GM12873 (cell line): Measurements from ENCODE around the gene POU2F1.

Experiments used
- TF ChIP-seq, protein P1 (sequence below): IDR thresholded peaks from 2 replicates; pipeline ENCODE4 v1.5.1; 2012; ENCODE audit warnings: low read depth, mild to moderate bottlenecking, moderate library complexity, low read length, control low read depth; ENCODE audit not compliant: insufficient read depth; ENCODE audit errors: missing control alignments

The POU2F1 gene

DNA sequence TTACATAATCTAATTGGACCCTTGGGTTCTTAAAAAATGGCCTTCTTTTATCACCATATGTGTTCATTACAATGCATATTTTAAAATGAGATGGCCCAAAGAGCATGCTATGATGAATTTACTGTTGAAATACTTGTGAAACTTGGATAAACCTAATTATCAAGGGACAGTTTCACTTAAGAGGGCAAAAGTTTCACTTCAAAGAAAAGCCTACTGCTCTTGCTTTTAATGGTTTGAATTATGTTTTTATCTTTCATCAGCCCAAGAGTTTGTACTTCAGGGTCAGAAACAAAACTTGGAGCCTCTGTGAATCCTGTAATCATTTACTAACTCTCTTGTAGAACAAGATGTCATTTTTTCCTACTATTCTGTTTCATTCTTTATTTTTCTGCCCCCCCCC is 32.3 kb downstream of the POU2F1 start:
- TF ChIP-seq, protein P1, sequence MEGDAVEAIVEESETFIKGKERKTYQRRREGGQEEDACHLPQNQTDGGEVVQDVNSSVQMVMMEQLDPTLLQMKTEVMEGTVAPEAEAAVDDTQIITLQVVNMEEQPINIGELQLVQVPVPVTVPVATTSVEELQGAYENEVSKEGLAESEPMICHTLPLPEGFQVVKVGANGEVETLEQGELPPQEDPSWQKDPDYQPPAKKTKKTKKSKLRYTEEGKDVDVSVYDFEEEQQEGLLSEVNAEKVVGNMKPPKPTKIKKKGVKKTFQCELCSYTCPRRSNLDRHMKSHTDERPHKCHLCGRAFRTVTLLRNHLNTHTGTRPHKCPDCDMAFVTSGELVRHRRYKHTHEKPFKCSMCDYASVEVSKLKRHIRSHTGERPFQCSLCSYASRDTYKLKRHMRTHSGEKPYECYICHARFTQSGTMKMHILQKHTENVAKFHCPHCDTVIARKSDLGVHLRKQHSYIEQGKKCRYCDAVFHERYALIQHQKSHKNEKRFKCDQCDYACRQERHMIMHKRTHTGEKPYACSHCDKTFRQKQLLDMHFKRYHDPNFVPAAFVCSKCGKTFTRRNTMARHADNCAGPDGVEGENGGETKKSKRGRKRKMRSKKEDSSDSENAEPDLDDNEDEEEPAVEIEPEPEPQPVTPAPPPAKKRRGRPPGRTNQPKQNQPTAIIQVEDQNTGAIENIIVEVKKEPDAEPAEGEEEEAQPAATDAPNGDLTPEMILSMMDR = no peak

DNA sequence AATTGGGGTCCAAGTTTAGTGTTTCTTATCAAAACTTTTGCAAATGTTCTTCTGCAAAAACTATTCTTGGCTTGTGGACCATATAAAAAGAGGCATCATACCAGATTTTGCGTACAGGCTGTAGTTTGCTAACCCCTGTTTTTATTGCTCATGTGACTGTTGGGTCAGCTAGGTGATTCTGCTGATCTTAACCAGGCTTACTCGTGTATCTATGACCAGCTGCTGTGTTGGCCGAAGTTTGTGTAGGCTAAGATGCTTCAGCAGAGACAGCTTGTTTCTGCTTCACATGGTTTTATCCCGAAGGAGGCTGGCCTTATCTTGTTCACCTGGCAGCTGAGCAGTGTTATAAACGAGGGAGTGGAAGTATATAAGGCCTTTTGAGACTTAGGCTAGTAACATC is 38.2 kb downstream of the POU2F1 start:
- TF ChIP-seq, protein P1 = no peak

DNA sequence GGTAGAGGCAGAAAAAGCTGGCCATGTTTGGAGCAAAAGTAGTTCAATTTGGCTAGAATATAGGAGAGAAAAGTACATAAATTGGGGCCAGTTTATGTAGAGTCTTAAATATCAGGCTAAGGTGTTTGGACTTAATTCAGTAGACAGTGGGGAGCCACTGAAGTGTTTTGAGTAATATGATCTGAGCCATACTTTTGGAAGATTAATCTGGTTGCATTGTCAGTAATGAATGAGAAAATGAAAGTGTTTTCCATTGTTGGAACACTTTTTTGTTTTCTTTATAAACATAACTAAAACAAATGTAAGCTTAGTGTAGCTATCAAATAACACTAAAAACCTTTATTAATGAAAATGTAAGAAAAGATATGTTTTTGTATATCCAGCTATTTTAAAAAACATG is 42.1 kb downstream of the POU2F1 start:
- TF ChIP-seq, protein P1 = no peak

DNA sequence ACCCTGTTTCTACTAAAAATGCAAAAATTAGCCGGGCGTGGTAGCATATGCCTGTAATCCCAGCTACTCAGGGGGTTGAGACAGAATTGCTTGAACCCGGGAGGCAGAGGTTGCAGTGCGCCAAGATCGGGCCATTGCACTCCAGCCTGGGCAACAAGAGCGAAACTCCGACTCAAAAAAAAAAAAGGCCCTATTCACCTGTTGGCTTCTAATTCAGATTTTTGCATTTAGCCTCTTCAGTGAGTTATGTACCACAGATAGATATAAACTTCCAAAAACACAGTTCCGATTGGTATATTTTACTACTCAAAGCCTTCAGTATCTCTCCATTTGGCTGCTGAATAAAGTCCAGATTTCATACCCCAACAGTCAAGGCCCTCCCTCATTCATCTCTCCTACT is 42.7 kb downstream of the POU2F1 start:
- TF ChIP-seq, protein P1 = no peak

DNA sequence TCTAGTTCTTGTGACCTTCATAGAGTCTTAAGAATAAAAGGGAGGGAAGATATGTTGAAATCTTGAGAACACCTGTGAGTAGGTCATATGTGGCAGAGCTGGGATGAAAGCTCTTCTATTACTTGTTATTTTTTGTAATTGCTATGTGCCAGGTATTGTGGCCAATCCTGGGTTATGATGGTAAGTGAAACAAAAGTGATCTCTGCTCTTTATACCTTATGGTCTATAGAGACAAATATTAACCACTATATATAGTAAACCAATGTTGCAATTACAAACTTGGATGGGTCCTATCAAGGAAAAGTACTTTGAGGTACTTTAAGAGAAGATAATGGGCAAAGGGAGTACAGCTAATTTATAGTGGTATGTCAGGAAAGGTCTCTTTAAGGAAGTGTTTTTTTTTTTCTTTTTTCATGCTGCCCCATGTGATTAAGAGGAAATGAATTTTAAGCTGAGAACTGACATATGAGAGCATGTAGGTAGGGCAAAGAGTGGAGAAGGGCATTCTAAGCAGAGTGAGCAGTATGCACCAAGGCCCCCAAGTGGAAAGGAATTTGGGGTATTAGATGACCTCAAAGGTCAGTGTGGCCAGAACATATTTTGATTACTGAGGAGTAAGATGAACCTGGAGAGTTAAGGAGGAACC is 43.3 kb downstream of the POU2F1 start:
- TF ChIP-seq, protein P1 = no peak

DNA sequence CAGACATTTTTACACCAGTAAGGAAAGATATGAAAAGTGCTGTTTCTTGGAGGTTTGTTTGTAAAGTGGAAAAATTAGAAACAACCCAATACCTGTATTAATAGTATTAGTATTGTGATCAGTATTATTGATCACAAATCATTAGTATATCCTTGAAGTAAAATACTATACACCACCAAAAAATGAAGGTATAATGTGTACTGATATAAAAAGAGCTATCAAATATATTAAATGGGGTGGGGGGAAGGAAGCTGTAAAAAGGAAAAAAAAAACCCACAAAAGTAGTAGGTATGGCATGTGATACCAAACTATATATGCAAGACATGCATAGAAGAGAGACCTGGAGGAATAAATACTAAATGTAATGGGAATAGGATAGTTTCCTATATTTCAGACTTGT is 46.3 kb downstream of the POU2F1 start:
- TF ChIP-seq, protein P1 = no peak

DNA sequence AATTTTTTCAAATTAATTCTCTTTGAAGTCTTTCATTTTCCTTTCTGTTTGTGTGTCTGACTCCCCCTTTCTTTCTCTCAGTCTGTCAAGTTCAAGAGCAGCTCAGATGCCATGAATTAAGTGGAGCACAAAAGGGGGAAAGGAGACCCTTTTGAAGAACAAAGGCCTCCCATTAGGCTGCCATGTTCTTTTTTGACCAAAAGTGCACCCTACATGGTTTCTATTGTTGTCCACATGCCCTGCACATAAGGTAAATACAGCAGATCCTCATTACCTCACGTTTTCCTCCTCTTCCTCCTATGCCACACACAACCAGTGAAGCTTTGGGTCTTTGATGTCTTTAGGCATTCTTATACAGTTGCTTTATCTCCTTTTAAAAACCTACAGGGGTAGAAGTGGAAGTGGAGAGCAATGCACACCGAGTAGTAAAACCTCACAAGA is 47.7 kb downstream of the POU2F1 start:
- TF ChIP-seq, protein P1 = no peak
